ENCODE results near the gene PAFAH2. TPM values are rescaled to one million over a fixed set of nuclear protein-coding genes. Genes with fewer than 3 reads are reported as not detected.

PAFAH2 gene
- total and polyA plus RNA-seq, 11 donors, result 5.8 to 18.6 (median 9.2) TPM

DNA sequence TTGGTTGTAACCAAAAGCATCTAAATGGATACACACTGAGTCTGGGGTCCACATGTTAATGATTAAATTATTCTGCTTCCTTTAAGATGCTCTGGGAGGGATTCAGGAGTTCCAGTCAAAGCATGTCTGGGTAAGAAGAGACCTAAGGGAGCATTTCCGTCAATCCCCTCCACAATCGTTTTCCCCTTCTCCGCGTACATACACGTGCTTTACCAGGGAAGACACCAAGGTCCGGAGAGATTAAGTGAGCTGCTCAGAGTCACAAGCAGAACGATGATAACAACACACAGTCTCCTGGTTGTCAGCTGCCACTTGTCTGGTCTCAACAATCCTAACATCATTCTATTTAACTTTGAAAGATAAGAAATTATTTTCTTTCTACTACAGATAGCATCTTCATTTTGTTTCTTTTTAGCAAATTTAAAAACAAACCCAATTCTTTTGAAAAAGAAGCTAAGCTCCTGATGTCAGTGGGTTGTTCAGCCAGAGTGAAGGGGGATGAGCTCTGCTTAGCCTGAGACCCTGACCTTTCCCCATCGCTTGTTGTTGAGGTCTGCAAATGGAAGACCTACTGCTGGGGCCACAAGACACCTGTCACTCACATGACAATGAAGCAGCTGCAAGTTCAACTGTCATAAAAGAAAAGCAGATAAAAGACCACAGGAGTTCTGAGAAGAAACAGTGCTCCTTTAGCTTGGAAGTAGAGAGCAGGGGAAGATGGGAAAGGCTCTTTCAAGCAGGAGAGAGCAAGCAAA, 4.5 kb downstream of the PAFAH2 start:
- DNase-seq (no peak), ATAC-seq (no peak)
- Histone ChIP-seq H3K27ac (no peak overlapping the region), H3K9me3 (no peaks in the 10 kb centered on the region), H3K36me3 (peaks cover 0 to 9% (median 5%) of the 10 kb centered on the region in 9 donors), H3K27me3 (no peaks in the 10 kb centered on the region), H3K4me1 (peaks cover 0 to 49% (median 32%) of the 10 kb centered on the region in 12 donors), H3K4me3 (no peak overlapping the region)
- TF ChIP-seq, protein P1, sequence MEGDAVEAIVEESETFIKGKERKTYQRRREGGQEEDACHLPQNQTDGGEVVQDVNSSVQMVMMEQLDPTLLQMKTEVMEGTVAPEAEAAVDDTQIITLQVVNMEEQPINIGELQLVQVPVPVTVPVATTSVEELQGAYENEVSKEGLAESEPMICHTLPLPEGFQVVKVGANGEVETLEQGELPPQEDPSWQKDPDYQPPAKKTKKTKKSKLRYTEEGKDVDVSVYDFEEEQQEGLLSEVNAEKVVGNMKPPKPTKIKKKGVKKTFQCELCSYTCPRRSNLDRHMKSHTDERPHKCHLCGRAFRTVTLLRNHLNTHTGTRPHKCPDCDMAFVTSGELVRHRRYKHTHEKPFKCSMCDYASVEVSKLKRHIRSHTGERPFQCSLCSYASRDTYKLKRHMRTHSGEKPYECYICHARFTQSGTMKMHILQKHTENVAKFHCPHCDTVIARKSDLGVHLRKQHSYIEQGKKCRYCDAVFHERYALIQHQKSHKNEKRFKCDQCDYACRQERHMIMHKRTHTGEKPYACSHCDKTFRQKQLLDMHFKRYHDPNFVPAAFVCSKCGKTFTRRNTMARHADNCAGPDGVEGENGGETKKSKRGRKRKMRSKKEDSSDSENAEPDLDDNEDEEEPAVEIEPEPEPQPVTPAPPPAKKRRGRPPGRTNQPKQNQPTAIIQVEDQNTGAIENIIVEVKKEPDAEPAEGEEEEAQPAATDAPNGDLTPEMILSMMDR (IDR thresholded peaks at IDR 0.05), result no peak
- TF ChIP-seq POLR2A (IDR thresholded peaks at IDR 0.05), result no peak
- 70 to 75% (median 72%) methylated on average over 8 of the region's 8 CpGs for WGBS, 4 donors
- intact Hi-C loops (cut with DNase I), result loop anchor here in 4 of 10 donors (10.0 kb wide), 3 partner anchors 159 to 749 kb away; partner anchors contain the start of gene RSRP1 (in 1 of the 4)

DNA sequence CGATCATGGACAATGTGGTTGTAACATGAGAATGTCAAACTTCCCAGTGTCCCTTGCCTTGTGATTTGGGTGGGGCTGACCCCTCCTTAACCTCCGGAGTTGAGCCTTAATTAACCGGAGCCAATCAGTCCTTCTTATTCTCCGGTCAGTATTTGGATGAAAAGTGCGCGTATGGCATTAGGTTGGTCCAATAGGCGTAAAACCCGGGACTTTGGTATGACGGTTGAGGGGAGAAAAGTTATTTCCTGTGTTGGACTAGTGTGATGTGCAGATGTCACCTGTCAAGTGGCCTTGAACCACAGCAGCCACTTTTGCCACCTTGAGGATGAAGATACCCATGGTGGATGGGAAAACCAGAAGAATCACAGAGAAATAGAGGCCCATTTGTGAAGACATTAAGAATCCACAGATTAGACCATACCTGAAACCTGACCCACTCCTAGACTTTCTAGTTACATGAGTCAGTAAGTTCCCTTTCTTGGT, 5.1 kb downstream of the PAFAH2 start:
- no peak for DNase-seq

DNA sequence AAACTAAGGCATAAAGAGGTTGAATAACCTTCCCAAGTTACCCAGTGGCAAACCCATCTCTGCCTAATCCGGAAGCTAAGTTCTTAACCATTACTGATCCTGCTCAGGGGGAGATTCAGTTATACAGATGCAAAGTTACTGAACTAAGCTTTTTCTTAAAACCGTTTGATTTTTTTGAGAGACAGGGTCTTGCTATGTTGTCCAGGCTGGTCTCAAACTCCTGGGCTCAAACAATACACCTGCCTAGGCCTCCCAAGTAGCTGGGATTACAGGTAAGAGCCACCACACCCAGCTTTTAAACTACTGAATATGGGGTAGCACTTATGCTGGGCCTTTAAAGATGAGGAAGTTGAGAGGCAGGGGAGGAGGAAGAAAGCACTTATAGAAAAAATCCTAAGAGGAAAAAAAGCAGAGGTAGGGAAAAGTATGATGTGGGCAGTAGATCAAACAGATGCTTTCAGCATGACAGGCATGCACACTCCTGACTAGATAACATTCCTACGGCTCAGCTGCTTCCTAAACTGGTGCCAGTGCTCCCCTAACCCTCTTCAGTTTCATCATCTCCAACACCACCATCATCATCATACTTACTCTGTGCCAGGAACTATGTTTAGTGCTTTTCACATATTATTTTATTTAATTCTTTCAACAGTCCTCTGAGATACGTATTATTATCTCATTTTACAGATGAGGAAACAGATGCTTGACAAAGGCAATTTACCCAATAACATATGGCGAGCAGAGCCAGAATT, 5.8 kb downstream of the PAFAH2 start:
- WGBS, 4 donors, result 70 to 78% (median 76%) methylated on average over 5 of the region's 5 CpGs
- Histone ChIP-seq H3K4me3 (no peak overlapping the region), H3K27me3 (no peaks in the 10 kb centered on the region), H3K4me1 (peaks cover 0 to 56% (median 31%) of the 10 kb centered on the region in 12 donors), H3K9me3 (no peaks in the 10 kb centered on the region), H3K36me3 (peaks cover 0 to 22% (median 8%) of the 10 kb centered on the region in 9 donors), H3K27ac (no peak overlapping the region)
- no peak for ATAC-seq
- DNase-seq, result no peak
- TF ChIP-seq, protein P1 (IDR thresholded peaks at IDR 0.05), result no peak
- TF ChIP-seq POLR2A (IDR thresholded peaks at IDR 0.05), result no peak
- intact Hi-C loops (cut with DNase I), result loop anchor here in 4 of 10 donors (10.0 kb wide), 3 partner anchors 157 to 747 kb away; partner anchors contain the start of gene RSRP1 (in 1 of the 4)

More for the DNA sequence above, 5.1 kb downstream of the PAFAH2 start:
- Histone ChIP-seq H3K4me3 (no peak overlapping the region), H3K36me3 (peaks cover 0 to 16% (median 5%) of the 10 kb centered on the region in 9 donors), H3K27ac (no peak overlapping the region), H3K27me3 (no peaks in the 10 kb centered on the region), H3K9me3 (no peaks in the 10 kb centered on the region), H3K4me1 (peaks cover 0 to 54% (median 33%) of the 10 kb centered on the region in 12 donors)
- WGBS, 4 donors, result 91 to 97% (median 93%) methylated on average over 9 of the region's 9 CpGs
- intact Hi-C loops (cut with DNase I), result loop anchor here in 4 of 10 donors (10.0 kb wide), 3 partner anchors 158 to 748 kb away; partner anchors contain the start of gene RSRP1 (in 1 of the 4)
- TF ChIP-seq POLR2A (IDR thresholded peaks at IDR 0.05), result no peak
- TF ChIP-seq, protein P1 (IDR thresholded peaks at IDR 0.05), result no peak
- ATAC-seq, result no peak

Measured in heart left ventricle (tissue), 16 donors.